ENCODE data around the gene ARNT2.
"Not testable (repeated sequence)": the region's sequence is repeated elsewhere in the genome, so short reads cannot be mapped to it uniquely, and the experiment has no call there.

Gene ARNT2

GRCh38 chr15:80620931-80621330 is 216.7 kb downstream of the ARNT2 start:
- DNase-seq (ENCODE audit: low spot score): no peak

DNA sequence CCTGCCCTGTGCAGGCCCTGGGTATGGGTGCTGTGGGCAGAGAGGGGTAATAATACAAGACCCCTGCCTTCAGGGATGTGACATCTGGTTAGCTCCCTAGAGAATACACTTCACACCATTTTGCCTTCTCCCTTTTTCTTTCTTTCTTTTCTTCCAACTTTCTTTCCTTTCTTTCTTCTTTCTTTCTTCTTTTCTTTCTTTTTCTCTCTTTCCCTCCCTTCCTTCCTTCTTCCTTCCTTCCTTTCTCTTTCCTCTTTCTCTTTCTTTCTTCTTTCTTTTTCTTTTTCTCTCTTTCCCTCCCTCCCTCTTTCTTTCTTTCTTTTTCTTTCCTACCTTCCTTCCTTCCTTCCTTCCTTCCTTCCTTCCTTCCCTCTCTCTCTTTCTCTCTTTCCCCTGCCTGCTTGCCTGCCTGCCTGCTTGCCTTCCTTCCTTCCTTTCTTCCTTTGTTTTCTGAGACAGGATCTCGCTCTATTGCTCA is 222.5 kb downstream of the ARNT2 start:
- no peak for DNase-seq (ENCODE audit: low spot score)

GRCh38 chr15:80629355-80629754 is 225.2 kb downstream of the ARNT2 start:
- no peak for DNase-seq (ENCODE audit: low spot score)

DNA sequence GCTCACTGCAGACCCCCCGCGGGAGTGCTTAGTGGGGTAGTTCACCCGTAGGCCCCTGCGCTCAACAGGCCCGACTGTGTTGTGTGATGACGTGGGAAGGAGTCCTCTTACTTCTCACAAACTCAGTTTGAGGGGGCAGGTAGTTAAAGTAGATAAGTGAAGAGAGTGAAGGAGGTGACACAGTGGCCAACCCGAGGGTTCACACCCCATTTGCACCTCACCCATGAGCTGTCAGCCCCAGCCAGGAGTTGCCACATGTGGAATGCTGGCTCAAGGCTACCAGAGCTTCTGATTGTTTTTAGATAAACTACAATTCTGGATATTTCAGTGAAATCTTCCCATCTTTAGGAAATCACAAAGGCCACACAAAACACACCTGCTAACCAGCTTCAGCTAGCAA is 226.8 kb downstream of the ARNT2 start:
- no peak for DNase-seq (ENCODE audit: low spot score)

DNA sequence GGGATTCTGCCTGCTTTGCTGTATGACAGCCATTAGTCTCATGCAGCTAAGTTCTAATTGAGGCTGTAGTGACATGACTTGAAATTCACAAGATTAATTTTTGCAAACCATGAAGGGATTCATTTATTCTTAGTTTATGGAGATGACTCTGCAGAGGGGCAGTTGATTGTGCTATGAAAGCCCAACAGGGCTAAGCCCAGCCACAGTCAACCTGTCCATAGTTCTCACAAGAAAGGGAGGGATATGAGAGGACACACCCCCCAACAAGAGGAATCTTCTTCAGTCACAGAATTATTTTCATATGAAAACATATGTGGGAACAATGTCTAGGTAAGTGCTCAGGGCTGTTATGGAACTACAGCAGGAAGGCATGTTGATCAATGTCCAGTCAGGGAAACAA is 229.0 kb downstream of the ARNT2 start:
- DNase-seq (ENCODE audit: low spot score): no peak

DNA sequence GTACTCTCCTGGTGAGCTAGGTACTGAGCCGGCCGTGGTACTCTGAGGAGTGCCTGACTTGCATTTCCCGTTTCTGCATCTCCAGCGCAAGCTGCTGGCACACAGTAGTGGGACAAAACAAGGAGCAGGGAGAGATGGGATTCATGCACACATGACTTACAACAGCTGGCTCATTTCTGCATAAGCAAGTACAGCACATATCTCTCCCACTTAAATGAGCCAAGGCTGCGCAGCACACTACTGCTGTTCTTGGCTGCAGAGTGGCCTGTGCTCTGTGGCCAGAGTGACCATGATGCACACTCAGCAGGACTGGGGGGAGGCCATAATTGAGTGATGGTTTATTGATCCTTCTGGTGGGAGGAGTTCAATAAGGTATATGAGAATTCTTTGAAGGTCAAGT is 231.8 kb downstream of the ARNT2 start:
- no peak for DNase-seq (ENCODE audit: low spot score)

GRCh38 chr15:80636675-80637074 is 232.5 kb downstream of the ARNT2 start:
- DNase-seq (ENCODE audit: low spot score): no peak

GRCh38 chr15:80637747-80638146 is 233.6 kb downstream of the ARNT2 start:
- DNase-seq (ENCODE audit: low spot score): no peak

- no peak for DNase-seq (ENCODE audit: low spot score)
These were observed 234.5 kb downstream of the ARNT2 start for GRCh38 chr15:80638553-80639167.

DNA sequence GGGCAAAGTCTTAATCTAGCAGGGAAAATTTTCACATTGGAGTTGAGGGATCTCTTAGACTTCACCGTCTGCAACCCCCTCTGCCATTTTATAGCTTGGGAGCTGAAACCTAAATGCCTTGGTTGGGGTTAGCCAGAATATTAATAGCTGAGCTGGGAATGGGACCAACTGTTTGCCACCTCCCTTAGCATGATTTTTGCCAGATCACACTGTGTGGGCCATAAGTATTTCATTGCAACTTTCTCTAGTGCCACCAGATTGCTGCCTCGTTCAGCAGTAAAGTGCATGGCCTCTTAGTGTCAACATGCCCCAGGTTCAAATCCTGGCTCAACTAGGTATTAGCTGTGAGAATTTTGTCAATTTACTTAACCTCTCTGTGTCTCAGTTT is 235.0 kb downstream of the ARNT2 start:
- DNase-seq (ENCODE audit: low spot score): no peak

DNA sequence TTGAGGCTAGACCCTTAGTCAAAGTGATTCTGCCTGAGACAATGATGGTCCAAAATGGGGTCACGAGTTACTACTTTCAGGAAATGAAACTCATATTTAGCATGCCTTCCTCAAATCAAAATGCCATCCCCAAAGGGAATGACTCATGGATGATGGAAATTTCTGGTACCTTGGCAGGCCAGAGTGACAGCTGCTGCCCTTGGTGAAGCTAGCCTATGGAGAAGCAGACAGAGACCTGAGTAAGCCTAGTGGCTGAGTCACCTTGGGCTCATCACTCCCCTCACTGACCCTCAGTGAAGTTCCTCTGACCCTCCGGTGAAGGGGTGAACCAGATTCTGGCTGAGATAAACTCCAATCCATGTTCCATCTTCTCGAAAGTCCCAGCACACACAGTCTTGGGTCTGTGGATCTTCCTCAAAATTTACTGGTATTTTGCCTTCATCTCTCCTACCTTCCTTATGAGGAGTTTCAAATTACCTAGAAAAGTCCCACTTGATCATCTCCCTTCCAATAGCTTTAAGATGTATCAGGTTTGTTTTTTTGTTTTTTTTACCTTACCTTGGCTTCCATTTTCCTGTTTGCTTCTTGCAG is 236.4 kb downstream of the ARNT2 start:
- DNase-seq (ENCODE audit: low spot score): no peak

GRCh38 chr15:80641384-80641783 is 237.2 kb downstream of the ARNT2 start:
- DNase-seq (ENCODE audit: low spot score): no peak

DNA sequence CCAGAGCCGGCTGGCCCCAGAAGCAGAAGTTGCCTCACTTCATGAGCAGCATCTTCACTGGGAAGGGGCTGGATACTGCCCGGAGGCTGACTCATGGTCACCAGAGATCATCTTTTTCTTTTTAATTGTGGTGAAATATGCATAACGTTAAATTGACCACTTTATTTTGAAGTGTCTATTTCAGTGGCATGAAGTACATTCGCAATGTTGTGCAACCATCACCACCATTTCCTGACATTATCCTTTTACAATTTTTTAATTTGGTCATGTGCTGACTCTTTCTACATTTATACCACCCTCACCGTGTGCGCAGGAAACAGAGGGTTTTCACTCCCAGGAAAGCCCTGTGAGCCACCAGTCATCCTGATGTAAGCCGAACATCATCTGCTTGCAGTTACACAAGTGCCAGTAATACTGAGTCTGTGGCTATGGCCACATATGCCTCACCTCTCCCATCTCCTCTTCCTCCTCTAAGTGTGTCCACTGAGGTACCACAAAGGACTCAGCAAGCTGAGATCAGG is 239.3 kb downstream of the ARNT2 start:
- DNase-seq (ENCODE audit: low spot score): no peak

GRCh38 chr15:80645494-80646065 is 241.4 kb downstream of the ARNT2 start:
- DNase-seq (ENCODE audit: low spot score): no peak

- not testable (repeated sequence) for DNase-seq (ENCODE audit: low spot score)
These were observed 243.2 kb downstream of the ARNT2 start for GRCh38 chr15:80647424-80647823.
